Neural cell (in vitro differentiated cells): ENCODE results near the gene LCOR. TPM values are rescaled to one million over a fixed set of nuclear protein-coding genes. Genes with fewer than 3 reads are reported as not detected.

ENCODE experiments used
- H2AFZ ChIP-seq: fragments of 200-600, 300-800 bp; sonication (generic), shearing (Covaris generic); 2 replicates; pipeline ENCODE4 v1.6.0; 2014; ENCODE audit warnings: low read depth, mild to moderate bottlenecking, antibody characterized with exemption, low read length, moderate library complexity
- H3F3A ChIP-seq: fragments of 200-600 bp; shearing (Covaris generic); 2 replicates; pipeline ENCODE4 v1.6.1; 2016; ENCODE audit warnings: mild to moderate bottlenecking, moderate library complexity, mixed read lengths, antibody characterized with exemption, low read length; ENCODE audit not compliant: insufficient read depth, poor library complexity, severe bottlenecking
- H3K27ac ChIP-seq: fragments of 200-600, 300-800 bp; sonication (generic), shearing (Covaris generic); 2 replicates; pipeline ENCODE4 v1.5.1; 2014; ENCODE audit warnings: mild to moderate bottlenecking, low read length, moderate library complexity
- H3K27me3 ChIP-seq: fragments of 300-800, 200-600 bp; sonication (generic), shearing (Covaris generic); 2 replicates; pipeline ENCODE4 v1.6.0; 2014; ENCODE audit warnings: mild to moderate bottlenecking, low read depth, low read length, moderate library complexity; ENCODE audit not compliant: insufficient read depth
- H3K36me3 ChIP-seq: fragments of 300-800, 200-600 bp; sonication (generic), shearing (Covaris generic); 2 replicates; pipeline ENCODE4 v1.5.1; 2014; ENCODE audit warnings: mild to moderate bottlenecking, antibody characterized with exemption, low read length, moderate library complexity; ENCODE audit not compliant: insufficient read depth
- H3K4me2 ChIP-seq: fragments of 300-800, 200-600 bp; sonication (generic), shearing (Covaris generic); 2 replicates; pipeline ENCODE4 v1.6.0; 2014; ENCODE audit warnings: mild to moderate bottlenecking, low read length
- H3K4me3 ChIP-seq: fragments of 300-800, 200-600 bp; sonication (generic), shearing (Covaris generic); 2 replicates; pipeline ENCODE4 v1.5.1; 2014; ENCODE audit warnings: mild to moderate bottlenecking, low read length, moderate library complexity
- H3K79me2 ChIP-seq: fragments of 200-600 bp; shearing (Covaris generic); replicated peaks from 2 replicates; pipeline ENCODE4 v1.6.0; 2014; ENCODE audit warnings: mild to moderate bottlenecking, low read length, moderate library complexity; ENCODE audit not compliant: insufficient read depth
- H3K9ac ChIP-seq: fragments of 300-800, 200-600 bp; sonication (generic), shearing (Covaris generic); 2 replicates; pipeline ENCODE4 v1.6.1; 2016; ENCODE audit warnings: mild to moderate bottlenecking, low read length, mixed read lengths
- H3K9me2 ChIP-seq: fragments of 200-600 bp; shearing (Covaris generic); 2 replicates; pipeline ENCODE4 v1.6.1; 2016; ENCODE audit warnings: mild to moderate bottlenecking, low read length, mixed read lengths; ENCODE audit not compliant: insufficient read depth
- H3K9me3 ChIP-seq: fragments of 200-600, 300-800 bp; sonication (generic), shearing (Covaris generic); 2 replicates; pipeline ENCODE4 v1.6.1; 2016; ENCODE audit warnings: mild to moderate bottlenecking, mixed run types, low read length, moderate library complexity, mixed read lengths
- H4K20me1 ChIP-seq: fragments of 200-600 bp; shearing (Covaris generic); 2 replicates; pipeline ENCODE4 v1.6.1; 2016; ENCODE audit warnings: mild to moderate bottlenecking, mixed run types; ENCODE audit not compliant: insufficient read depth
- EP300 ChIP-seq: fragments of 450-650 bp; conservative IDR thresholded peaks from 2 replicates; pipeline ENCODE4 v1.6.1; 2014; ENCODE audit warnings: antibody characterized with exemption, mild to moderate bottlenecking, moderate library complexity; ENCODE audit not compliant: poor library complexity, severe bottlenecking
- EZH2 ChIP-seq: fragments of 200-600, 300-800 bp; shearing (Covaris generic), sonication (generic); IDR thresholded peaks from 2 replicates; pipeline ENCODE4 v1.6.1; 2014; ENCODE audit warnings: antibody characterized with exemption, low read length, borderline replicate concordance, mild to moderate bottlenecking; ENCODE audit not compliant: insufficient read depth, poor library complexity, severe bottlenecking
- MXI1 ChIP-seq: fragments of 450-650 bp; conservative IDR thresholded peaks from 2 replicates; pipeline ENCODE4 v1.6.1; 2014; ENCODE audit warnings: antibody characterized with exemption, mild to moderate bottlenecking; ENCODE audit not compliant: poor library complexity, severe bottlenecking
- POLR2AphosphoS5 ChIP-seq: IDR thresholded peaks from 2 replicates; pipeline ENCODE4 v1.6.1; 2012
- RAD21 ChIP-seq: fragments of 450-650 bp; conservative IDR thresholded peaks from 2 replicates; pipeline ENCODE4 v1.6.1; 2014; ENCODE audit warnings: antibody characterized with exemption, mild to moderate bottlenecking, moderate library complexity
- REST ChIP-seq: IDR thresholded peaks from 2 replicates; pipeline ENCODE4 v1.6.1; 2012; ENCODE audit warnings: borderline replicate concordance
- SMC3 ChIP-seq: fragments of 450-650 bp; conservative IDR thresholded peaks from 2 replicates; pipeline ENCODE4 v1.6.1; 2014; ENCODE audit warnings: antibody characterized with exemption, mild to moderate bottlenecking, moderate library complexity; ENCODE audit not compliant: poor library complexity
- TAF1 ChIP-seq: IDR thresholded peaks from 2 replicates; pipeline ENCODE4 v1.6.1; 2012; ENCODE audit warnings: low read depth
- polyA plus RNA-seq: library from polyadenylated mRNA; depleted of rRNA; stranded (reverse); fragments of >200 nt; gene quantifications from 2 replicates; pipeline ENCODE4 v1.2.3, GENCODE V29; 2014
- TF ChIP-seq, protein P1 (sequence below): fragments of 450-650 bp; IDR thresholded peaks from 2 replicates; pipeline ENCODE4 v1.5.1; 2014; ENCODE audit warnings: antibody characterized with exemption, mild to moderate bottlenecking, moderate library complexity; ENCODE audit not compliant: poor library complexity, severe bottlenecking

The LCOR gene
- polyA plus RNA-seq, 1 donor from 2014 or later, result 61.1 TPM

DNA sequence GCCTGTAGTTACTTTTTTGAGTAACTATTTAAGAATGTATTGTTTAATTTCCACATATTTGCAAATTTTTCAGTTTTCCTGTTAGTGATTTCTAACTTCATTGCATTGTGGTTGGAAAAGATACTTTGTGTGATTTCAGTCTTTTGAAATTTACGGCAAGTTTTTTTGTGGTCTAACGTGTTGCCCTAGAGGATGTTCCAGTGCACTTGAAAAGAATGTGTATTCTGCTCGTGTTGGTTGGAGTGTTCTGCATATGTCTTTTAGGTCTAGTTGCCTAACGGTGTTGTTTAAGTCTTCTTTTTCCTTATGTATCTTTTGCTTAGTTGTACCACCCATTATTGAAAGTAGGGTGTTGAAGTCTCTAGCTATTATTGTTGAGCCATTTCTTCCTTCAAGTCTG lies 59.7 kb downstream of the LCOR start:
- no peak overlapping the region for H3K4me3 ChIP-seq
- no peak overlapping the region for H3K27ac ChIP-seq
- no peak overlapping the region for H3K9ac ChIP-seq
- no peaks in the 10 kb centered on the region for H4K20me1 ChIP-seq
- H3F3A ChIP-seq, result no peaks in the 10 kb centered on the region
- peaks cover 5% of the 10 kb centered on the region for H3K9me3 ChIP-seq
- H3K27me3 ChIP-seq, result no peaks in the 10 kb centered on the region
- peaks cover 89% of the 10 kb centered on the region for H3K79me2 ChIP-seq
- no peak for TF ChIP-seq POLR2AphosphoS5
- no peak for TF ChIP-seq REST
- no peak for TF ChIP-seq SMC3
- TF ChIP-seq EP300, result no peak
- TF ChIP-seq EZH2, result no peak
- TF ChIP-seq TAF1, result no peak
- TF ChIP-seq RAD21, result no peak
- TF ChIP-seq, protein P1, sequence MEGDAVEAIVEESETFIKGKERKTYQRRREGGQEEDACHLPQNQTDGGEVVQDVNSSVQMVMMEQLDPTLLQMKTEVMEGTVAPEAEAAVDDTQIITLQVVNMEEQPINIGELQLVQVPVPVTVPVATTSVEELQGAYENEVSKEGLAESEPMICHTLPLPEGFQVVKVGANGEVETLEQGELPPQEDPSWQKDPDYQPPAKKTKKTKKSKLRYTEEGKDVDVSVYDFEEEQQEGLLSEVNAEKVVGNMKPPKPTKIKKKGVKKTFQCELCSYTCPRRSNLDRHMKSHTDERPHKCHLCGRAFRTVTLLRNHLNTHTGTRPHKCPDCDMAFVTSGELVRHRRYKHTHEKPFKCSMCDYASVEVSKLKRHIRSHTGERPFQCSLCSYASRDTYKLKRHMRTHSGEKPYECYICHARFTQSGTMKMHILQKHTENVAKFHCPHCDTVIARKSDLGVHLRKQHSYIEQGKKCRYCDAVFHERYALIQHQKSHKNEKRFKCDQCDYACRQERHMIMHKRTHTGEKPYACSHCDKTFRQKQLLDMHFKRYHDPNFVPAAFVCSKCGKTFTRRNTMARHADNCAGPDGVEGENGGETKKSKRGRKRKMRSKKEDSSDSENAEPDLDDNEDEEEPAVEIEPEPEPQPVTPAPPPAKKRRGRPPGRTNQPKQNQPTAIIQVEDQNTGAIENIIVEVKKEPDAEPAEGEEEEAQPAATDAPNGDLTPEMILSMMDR, result no peak
- TF ChIP-seq MXI1, result no peak
- no peak overlapping the region for H3K4me2 ChIP-seq
- no peaks in the 10 kb centered on the region for H3K9me2 ChIP-seq
- no peak overlapping the region for H2AFZ ChIP-seq
- H3K36me3 ChIP-seq, result peaks cover under 1% of the 10 kb centered on the region

GRCh38 chr10:96895662-96896424 lies 63.7 kb downstream of the LCOR start:
- H3K4me2 ChIP-seq, result no peak overlapping the region
- H3K79me2 ChIP-seq, result peaks cover 84% of the 10 kb centered on the region
- no peaks in the 10 kb centered on the region for H4K20me1 ChIP-seq
- H3K36me3 ChIP-seq, result no peaks in the 10 kb centered on the region
- no peaks in the 10 kb centered on the region for H3K27me3 ChIP-seq
- H3K27ac ChIP-seq, result no peak overlapping the region
- H2AFZ ChIP-seq, result no peak overlapping the region
- peaks cover 5% of the 10 kb centered on the region for H3K9me3 ChIP-seq
- no peak overlapping the region for H3K9ac ChIP-seq
- H3F3A ChIP-seq, result no peaks in the 10 kb centered on the region
- no peak for TF ChIP-seq MXI1
- no peak for TF ChIP-seq EZH2
- TF ChIP-seq, protein P1, result no peak
- TF ChIP-seq SMC3, result no peak
- no peak for TF ChIP-seq TAF1
- TF ChIP-seq RAD21, result no peak
- TF ChIP-seq POLR2AphosphoS5, result no peak
- no peak for TF ChIP-seq REST
- TF ChIP-seq EP300, result no peak
- H3K9me2 ChIP-seq, result no peaks in the 10 kb centered on the region
- no peak overlapping the region for H3K4me3 ChIP-seq
